DND-41 (cell line): ENCODE data around the gene BCAP29.

Experiments
- CTCF ChIP-seq: IDR thresholded peaks from 2 replicates; pipeline ENCODE4 v1.5.1; 2012; ENCODE audit warnings: borderline replicate concordance, low read length, moderate library complexity, mild to moderate bottlenecking; ENCODE audit not compliant: poor library complexity, severe bottlenecking; ENCODE audit errors: extremely low read depth
- EZH2 ChIP-seq: IDR thresholded peaks from 3 replicates; pipeline ENCODE4 v1.6.1; 2012; ENCODE audit warnings: borderline replicate concordance, low read depth, mild to moderate bottlenecking, moderate library complexity, low read length, inconsistent platforms; ENCODE audit not compliant: severe bottlenecking

GRCh38 chr7:107579554-107579884 is 527 bp upstream of the BCAP29 start:
- TF ChIP-seq CTCF, result no peak
- no peak for TF ChIP-seq EZH2
